CD4-positive, alpha-beta memory T cell (primary cell): ENCODE results near the gene PRSS38. TPM values are rescaled to one million over a fixed set of nuclear protein-coding genes. Genes with fewer than 3 reads are reported as not detected.

Source experiments
- CTCF ChIA-PET: fragments of 350-600 bp; sonication (Branson Sonifier 250); formaldehyde crosslinking; loops from one replicate; lab custom pipeline; 2021; ENCODE audit warnings: inconsistent platforms; ENCODE audit not compliant: partially characterized antibody; lab: Charles Lee
- POLR2A ChIA-PET: fragments of 350-600 bp; sonication (Branson Sonifier 250); formaldehyde crosslinking; loops from one replicate; lab custom pipeline; 2021; ENCODE audit not compliant: partially characterized antibody; lab: Charles Lee
- DNase-seq, 5 donors: peaks; one replicate each; pipeline versions ENCODE4 v3.0.0 to v3.0.0-alpha.2; 2020 to 2022; ENCODE audit warnings: mixed read lengths in 1 of 5
- H3K27ac ChIP-seq: one replicate; pipeline ENCODE4 v1.7.0; 2013; ENCODE audit warnings: low read depth, low read length
- H3K27me3 ChIP-seq: 2 replicates; pipeline ENCODE4 v1.7.0; 2013; ENCODE audit warnings: mild to moderate bottlenecking, low read length, moderate library complexity; ENCODE audit not compliant: insufficient read depth
- H3K36me3 ChIP-seq: 2 replicates; pipeline ENCODE4 v1.7.0; 2013; ENCODE audit warnings: mild to moderate bottlenecking, low read length, moderate library complexity; ENCODE audit not compliant: insufficient read depth
- H3K4me1 ChIP-seq: 2 replicates; pipeline ENCODE4 v1.7.0; 2013; ENCODE audit warnings: mild to moderate bottlenecking, low read length, moderate library complexity; ENCODE audit not compliant: insufficient read depth
- H3K4me3 ChIP-seq, 2 donors: one replicate each; pipeline ENCODE4 v1.7.0; 2013; ENCODE audit warnings: low read length in 2 of 2, mild to moderate bottlenecking in 1 of 2
- H3K9me3 ChIP-seq, 2 donors: one replicate each; pipeline ENCODE4 v1.7.0; 2013; ENCODE audit warnings: low read length in 2 of 2, control low read depth in 1 of 2; ENCODE audit not compliant: control insufficient read depth in 1 of 2
- H3K27ac Mint-ChIP-seq, 7 donors: one replicate each; pipeline ENCODE4 v1.8.0; 2020 to 2021; ENCODE audit warnings: mixed read lengths in 7 of 7, mild to moderate bottlenecking in 6 of 7, inconsistent platforms in 3 of 7, moderate library complexity in 3 of 7
- H3K27me3 Mint-ChIP-seq, 2 donors: one replicate each; pipeline ENCODE4 v1.8.0; 2020 to 2021; ENCODE audit warnings: mixed read lengths in 2 of 2
- H3K36me3 Mint-ChIP-seq, 2 donors: one replicate each; pipeline ENCODE4 v1.8.0; 2020 to 2021; ENCODE audit warnings: mixed read lengths in 2 of 2, inconsistent platforms in 1 of 2, mild to moderate bottlenecking in 1 of 2
- H3K4me1 Mint-ChIP-seq, 4 donors: one replicate each; pipeline ENCODE4 v1.8.0; 2020 to 2021; ENCODE audit warnings: mixed read lengths in 4 of 4, mild to moderate bottlenecking in 1 of 4
- H3K4me3 Mint-ChIP-seq, 8 donors: one replicate each; pipeline ENCODE4 v1.8.0; 2020 to 2021; ENCODE audit warnings: mixed read lengths in 8 of 8, mild to moderate bottlenecking in 7 of 8, moderate library complexity in 6 of 8, inconsistent platforms in 3 of 8
- H3K9me3 Mint-ChIP-seq, 8 donors: one replicate each; pipeline ENCODE4 v1.8.0; 2020 to 2021; ENCODE audit warnings: mixed read lengths in 8 of 8, mild to moderate bottlenecking in 5 of 8, inconsistent platforms in 3 of 8, moderate library complexity in 1 of 8
- intact Hi-C: fragments of 100-400 bp; cut with micrococcal nuclease; formaldehyde crosslinking; loops from one replicate; pipeline ENCODE4 v1.15.1; 2023
- polyA plus RNA-seq, 2 donors: library from polyadenylated mRNA; unstranded; fragments of 300-500 nt; fragmentation: Illumina TruSeq; gene quantifications; one replicate each; pipeline ENCODE4 v1.2.3, GENCODE V29; 2021
- total RNA-seq, 2 experiments: library from RNA; stranded (reverse); gene quantifications; one replicate each; pipeline ENCODE4 v1.2.3, GENCODE V29; 2021

Gene PRSS38
- total RNA-seq, result not detected
- not detected for polyA plus RNA-seq

- Mint-ChIP-seq H3K4me3 (no peak within 1 kb of the TSS), H3K27me3 (no peaks in the 10 kb centered on the region), H3K36me3 (peaks cover 5 to 8% of the 10 kb centered on the region in 2 donors), H3K27ac (no peak within 1 kb of the TSS), H3K9me3 (peaks cover 3 to 33% (median 25%) of the 10 kb centered on the region in 8 donors), H3K4me1 (peaks cover 0 to 9% (median 0%) of the 10 kb centered on the region in 4 donors)
- CTCF ChIA-PET, result no interaction called here
- Histone ChIP-seq H3K4me1 (no peaks in the 10 kb centered on the region), H3K27ac (no peak within 1 kb of the TSS), H3K27me3 (no peaks in the 10 kb centered on the region), H3K36me3 (no peaks in the 10 kb centered on the region), H3K9me3 (peaks cover 0 to 2% of the 10 kb centered on the region in 2 donors), H3K4me3 (no peak within 1 kb of the TSS)
- POLR2A ChIA-PET, result no interaction called here
- DNase-seq, result no peak
- intact Hi-C loops, result no loop called here
Measured at GRCh38 chr1:227815468-227816409, at the start of gene PRSS38. Gene PRSS38 (plus strand): TSS chr1:227815675. CDS start chr1:227815717, 42 bp downstream.

DNA sequence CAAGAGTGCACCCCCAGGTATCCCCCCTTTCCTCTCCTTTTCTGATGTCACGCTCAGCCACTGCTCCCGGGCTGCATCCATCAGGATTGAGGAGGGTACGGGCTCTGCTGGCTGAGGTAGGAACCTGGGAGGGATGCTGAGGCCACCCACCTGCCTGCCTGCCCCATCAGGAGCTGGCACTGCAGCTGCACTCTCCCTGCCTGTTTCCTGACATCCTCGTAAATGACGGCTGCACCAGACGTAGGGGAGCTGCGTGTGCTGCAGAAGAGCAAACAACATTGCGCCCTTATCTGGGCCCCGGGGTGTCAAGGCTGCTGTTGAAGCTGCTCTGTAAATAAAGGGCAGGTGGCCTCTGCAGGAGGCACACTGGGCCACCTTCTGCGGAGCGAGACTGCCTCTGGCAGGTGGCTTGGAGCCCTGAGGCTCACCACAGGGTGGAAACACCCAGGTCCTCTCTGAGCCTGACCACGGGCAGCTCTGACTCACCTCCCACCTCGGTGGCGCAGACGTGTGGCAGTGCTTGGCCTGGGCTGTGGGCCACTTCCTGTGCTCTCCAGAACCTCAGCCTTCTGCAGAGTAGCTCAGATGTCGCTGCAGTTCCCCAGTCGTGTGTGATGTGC lies 49.4 kb upstream of the PRSS38 start:
- Histone ChIP-seq H3K4me1 (peaks cover 67% of the 10 kb centered on the region), H3K27ac (peak overlapping the region; percentile 34), H3K9me3 (no peaks in the 10 kb centered on the region), H3K36me3 (no peaks in the 10 kb centered on the region), H3K4me3 (peak overlapping the region in 1 of 2 donors; percentile 37), H3K27me3 (no peaks in the 10 kb centered on the region)
- peak; percentile 83 to 93 (median 84) for DNase-seq
- intact Hi-C loops, result loop anchor here (1.0 to 10.0 kb wide), 4 partner anchors 22 to 399 kb away; partner anchors contain the start of genes ARF1 and IBA57
- POLR2A ChIA-PET, result interaction anchor here (0.5 to 3.7 kb wide), 20 partner anchors 9 to 827 kb away, joined by 3 to 61 read pairs (median 4); partner anchors contain the start of genes JMJD4, SNAP47, WNT9A and ZNF678
- Mint-ChIP-seq H3K4me3 (peak overlapping the region; percentile 73 to 88 (median 77)), H3K4me1 (peaks cover 54 to 79% (median 67%) of the 10 kb centered on the region in 4 donors), H3K27ac (peak overlapping the region; percentile 84 to 96 (median 92)), H3K9me3 (no peaks in the 10 kb centered on the region), H3K36me3 (peaks cover 10 to 25% of the 10 kb centered on the region in 2 donors), H3K27me3 (no peaks in the 10 kb centered on the region)
- CTCF ChIA-PET, result interaction anchor here (0.8 to 8.1 kb wide), 11 partner anchors 9 to 316 kb away, joined by 3 to 206 read pairs (median 4); partner anchors contain the start of genes ARF1 and WNT9A

- Histone ChIP-seq H3K27ac (peak overlapping the region; percentile 16), H3K27me3 (no peaks in the 10 kb centered on the region), H3K4me3 (no peak overlapping the region), H3K9me3 (no peaks in the 10 kb centered on the region), H3K36me3 (no peaks in the 10 kb centered on the region), H3K4me1 (peaks cover 61% of the 10 kb centered on the region)
- Mint-ChIP-seq H3K27ac (peak overlapping the region; percentile 84 to 96 (median 92)), H3K9me3 (no peaks in the 10 kb centered on the region), H3K36me3 (peaks cover 10 to 25% of the 10 kb centered on the region in 2 donors), H3K27me3 (no peaks in the 10 kb centered on the region), H3K4me3 (peak overlapping the region; percentile 36 to 88 (median 77)), H3K4me1 (peaks cover 49 to 73% (median 60%) of the 10 kb centered on the region in 4 donors)
- DNase-seq, result no peak
- CTCF ChIA-PET, result interaction anchor here (0.8 to 8.1 kb wide), 10 partner anchors 8 to 182 kb away, joined by 3 to 206 read pairs (median 4); partner anchors contain the start of gene WNT9A
- intact Hi-C loops, result loop anchor here (1.0 to 10.0 kb wide), 4 partner anchors 22 to 398 kb away; partner anchors contain the start of genes ARF1 and IBA57
- POLR2A ChIA-PET, result interaction anchor here (0.5 to 3.7 kb wide), 19 partner anchors 9 to 828 kb away, joined by 3 to 61 read pairs (median 4); partner anchors contain the start of genes JMJD4, SNAP47, WNT9A and ZNF678
Measured at GRCh38 chr1:227766653-227767277, 48.7 kb upstream of the PRSS38 start.

GRCh38 chr1:227767401-227768124 lies 47.9 kb upstream of the PRSS38 start:
- no peak for DNase-seq
- Mint-ChIP-seq H3K9me3 (no peaks in the 10 kb centered on the region), H3K27ac (peak overlapping the region in 5 of 7 donors; percentile 44 to 95 (median 86)), H3K4me1 (peaks cover 47 to 69% (median 57%) of the 10 kb centered on the region in 4 donors), H3K36me3 (peaks cover 14 to 26% of the 10 kb centered on the region in 2 donors), H3K27me3 (no peaks in the 10 kb centered on the region), H3K4me3 (peak overlapping the region in 7 of 8 donors; percentile 52 to 88 (median 74))
- Histone ChIP-seq H3K27ac (no peak overlapping the region), H3K4me3 (no peak overlapping the region), H3K27me3 (no peaks in the 10 kb centered on the region), H3K4me1 (peaks cover 56% of the 10 kb centered on the region), H3K36me3 (no peaks in the 10 kb centered on the region), H3K9me3 (no peaks in the 10 kb centered on the region)
- intact Hi-C loops, result loop anchor here (10.0 kb wide), 2 partner anchors 317 to 397 kb away; partner anchors contain the start of genes ARF1 and IBA57
- CTCF ChIA-PET, result no interaction called here
- POLR2A ChIA-PET, result interaction anchor here (0.8 to 3.7 kb wide), 4 partner anchors 19 to 179 kb away, joined by 3 to 61 read pairs (median 20); partner anchors contain the start of gene WNT9A

DNA sequence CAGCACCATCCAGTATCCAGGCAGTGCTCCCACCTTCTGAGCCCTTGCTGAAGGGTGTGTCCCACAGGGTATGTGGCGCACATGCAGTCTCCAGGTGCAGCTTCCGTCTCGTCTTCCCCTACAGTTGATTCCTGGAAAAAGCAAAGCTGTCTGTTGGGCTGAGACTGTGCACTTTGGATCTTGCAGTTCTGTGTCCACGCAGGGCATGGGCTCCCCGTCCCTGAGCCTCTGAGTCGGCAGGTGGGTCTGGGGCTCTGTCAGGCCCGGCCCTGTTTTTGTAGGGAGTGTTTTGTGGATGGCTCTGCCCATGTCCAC lies 47.4 kb upstream of the PRSS38 start:
- peak overlapping the region in 2 of 7 donors; percentile 63 to 86 for H3K27ac Mint-ChIP-seq
- peaks cover 46 to 68% (median 55%) of the 10 kb centered on the region in 4 donors for H3K4me1 Mint-ChIP-seq
- intact Hi-C loops, result loop anchor here (10.0 kb wide), 2 partner anchors 317 to 397 kb away; partner anchors contain the start of genes ARF1 and IBA57
- CTCF ChIA-PET, result no interaction called here
- H3K27me3 ChIP-seq, result no peaks in the 10 kb centered on the region
- peaks cover 16 to 26% of the 10 kb centered on the region in 2 donors for H3K36me3 Mint-ChIP-seq
- no peaks in the 10 kb centered on the region for H3K27me3 Mint-ChIP-seq
- no peaks in the 10 kb centered on the region for H3K9me3 Mint-ChIP-seq
- H3K4me1 ChIP-seq, result peaks cover 55% of the 10 kb centered on the region
- H3K36me3 ChIP-seq, result no peaks in the 10 kb centered on the region
- H3K4me3 Mint-ChIP-seq, result peak overlapping the region in 1 of 8 donors; percentile 11
- H3K27ac ChIP-seq, result no peak overlapping the region
- H3K4me3 ChIP-seq, result no peak overlapping the region
- no peak for DNase-seq
- no peaks in the 10 kb centered on the region for H3K9me3 ChIP-seq
- POLR2A ChIA-PET, result interaction anchor here (0.8 kb wide), 1 partner anchor 20 kb away, joined by 3 read pairs; no protein-coding TSS in a partner anchor

GRCh38 chr1:227768640-227769039 lies 46.8 kb upstream of the PRSS38 start:
- Mint-ChIP-seq H3K4me3 (no peak overlapping the region), H3K27ac (peak overlapping the region in 6 of 7 donors; percentile 22 to 79 (median 48)), H3K4me1 (peaks cover 45 to 67% (median 54%) of the 10 kb centered on the region in 4 donors), H3K9me3 (no peaks in the 10 kb centered on the region), H3K27me3 (no peaks in the 10 kb centered on the region), H3K36me3 (peaks cover 16 to 26% of the 10 kb centered on the region in 2 donors)
- POLR2A ChIA-PET, result interaction anchor here (0.8 kb wide), 1 partner anchor 19 kb away, joined by 3 read pairs; no protein-coding TSS in a partner anchor
- intact Hi-C loops, result loop anchor here (10.0 kb wide), 2 partner anchors 316 to 396 kb away; partner anchors contain the start of genes ARF1 and IBA57
- Histone ChIP-seq H3K4me3 (no peak overlapping the region), H3K27me3 (no peaks in the 10 kb centered on the region), H3K27ac (no peak overlapping the region), H3K9me3 (no peaks in the 10 kb centered on the region), H3K36me3 (no peaks in the 10 kb centered on the region), H3K4me1 (peaks cover 54% of the 10 kb centered on the region)
- no peak for DNase-seq
- CTCF ChIA-PET, result no interaction called here
